GM15510 (cell line): ENCODE data around the gene RFX4.

Source experiments
- POLR2A ChIP-seq: IDR thresholded peaks from 3 replicates; pipeline ENCODE4 v1.6.1; 2011; ENCODE audit warnings: borderline replicate concordance; ENCODE audit not compliant: insufficient read length; ENCODE audit errors: extremely low read depth

The RFX4 gene

DNA sequence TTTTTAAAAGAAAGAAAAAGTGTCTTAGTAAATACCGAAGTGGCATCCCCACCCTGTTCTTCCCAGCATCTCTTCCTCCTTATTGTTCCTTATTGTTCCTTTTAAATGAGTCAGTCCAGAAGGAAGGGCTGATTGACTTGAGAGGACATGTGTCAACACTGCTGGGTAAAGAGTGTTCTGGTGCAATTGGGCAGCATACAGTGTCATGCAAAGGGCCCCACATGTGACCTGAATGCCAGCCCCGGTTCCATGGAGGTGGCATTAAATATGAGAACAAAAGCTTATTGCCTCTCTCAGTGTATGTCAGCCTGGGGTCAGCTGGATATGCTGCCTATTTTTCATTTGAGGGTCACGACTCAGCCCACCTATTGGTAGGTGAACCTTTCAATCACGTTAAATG lies 132.8 kb downstream of the RFX4 start:
- TF ChIP-seq POLR2A = no peak

DNA sequence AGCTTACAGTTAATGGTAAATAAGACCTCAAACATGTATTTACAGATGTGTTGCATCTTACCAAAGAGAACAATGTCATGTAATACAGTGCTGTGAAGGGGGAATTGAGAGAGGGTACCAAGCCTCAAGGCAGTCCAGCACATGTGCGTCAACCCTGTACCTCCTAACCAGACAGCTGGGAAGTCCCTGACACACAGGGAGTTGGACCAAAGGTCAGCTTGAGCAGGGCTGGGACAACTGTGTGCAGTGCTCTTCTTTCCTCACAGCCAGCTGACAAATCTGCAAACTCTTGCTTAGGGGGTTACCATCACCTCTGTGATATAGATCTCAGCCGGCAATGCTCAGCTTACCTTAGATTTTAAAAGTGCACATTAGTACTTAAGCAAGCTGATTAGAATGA lies 134.9 kb downstream of the RFX4 start:
- TF ChIP-seq POLR2A = no peak

DNA sequence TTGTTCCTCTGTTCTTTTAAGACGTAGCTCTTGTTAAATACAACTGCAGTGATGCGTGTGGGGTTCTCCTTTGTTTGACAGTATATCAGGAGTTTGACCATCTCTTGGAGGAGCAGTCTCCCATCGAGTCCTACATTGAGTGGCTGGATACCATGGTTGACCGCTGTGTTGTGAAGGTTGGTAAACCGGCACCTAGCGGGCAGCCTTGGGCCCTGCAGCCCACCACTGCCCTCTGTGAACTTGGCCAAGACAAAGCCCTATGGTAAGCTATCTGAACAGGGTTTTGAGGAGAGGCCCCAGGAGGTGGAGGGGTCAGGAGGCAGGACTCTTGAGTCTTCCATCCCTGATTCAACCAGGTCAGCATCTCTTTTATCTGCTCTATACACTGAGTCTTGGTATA lies 137.1 kb downstream of the RFX4 start:
- no peak for TF ChIP-seq POLR2A

DNA sequence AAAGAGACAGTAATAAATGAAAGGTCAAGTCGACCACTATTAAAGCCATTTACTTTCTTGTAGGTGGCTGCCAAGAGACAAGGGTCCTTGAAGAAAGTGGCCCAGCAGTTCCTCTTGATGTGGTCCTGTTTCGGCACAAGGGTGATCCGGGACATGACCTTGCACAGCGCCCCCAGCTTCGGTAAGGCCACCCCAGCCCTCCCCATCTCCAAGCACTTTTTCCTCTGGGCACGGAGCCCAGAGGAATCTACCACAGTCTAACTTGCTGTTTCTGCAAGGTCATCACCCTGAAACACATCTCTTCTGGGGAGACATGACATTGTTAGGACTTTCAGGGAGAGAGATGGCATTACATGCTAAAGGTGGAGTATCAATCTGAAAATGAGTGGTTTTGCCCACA lies 137.9 kb downstream of the RFX4 start:
- no peak for TF ChIP-seq POLR2A

DNA sequence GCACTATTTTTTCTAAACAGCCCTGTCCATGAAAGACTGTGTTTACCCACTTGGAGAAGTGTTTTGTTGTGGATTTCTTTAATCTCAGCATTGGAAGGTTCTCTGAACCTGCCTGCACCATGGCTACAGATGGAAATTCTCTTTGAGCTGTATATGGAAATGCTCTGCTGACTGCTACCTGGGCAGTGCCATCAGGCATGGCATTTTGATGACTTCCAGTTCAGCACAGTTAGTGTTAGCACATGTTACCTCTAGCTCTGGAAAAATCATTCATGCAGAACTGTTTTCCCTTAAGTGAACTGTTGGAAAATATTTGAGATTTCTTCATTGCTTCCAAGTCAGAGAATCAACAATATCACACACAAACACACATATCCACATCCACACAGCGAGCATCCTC lies 139.1 kb downstream of the RFX4 start:
- no peak for TF ChIP-seq POLR2A

DNA sequence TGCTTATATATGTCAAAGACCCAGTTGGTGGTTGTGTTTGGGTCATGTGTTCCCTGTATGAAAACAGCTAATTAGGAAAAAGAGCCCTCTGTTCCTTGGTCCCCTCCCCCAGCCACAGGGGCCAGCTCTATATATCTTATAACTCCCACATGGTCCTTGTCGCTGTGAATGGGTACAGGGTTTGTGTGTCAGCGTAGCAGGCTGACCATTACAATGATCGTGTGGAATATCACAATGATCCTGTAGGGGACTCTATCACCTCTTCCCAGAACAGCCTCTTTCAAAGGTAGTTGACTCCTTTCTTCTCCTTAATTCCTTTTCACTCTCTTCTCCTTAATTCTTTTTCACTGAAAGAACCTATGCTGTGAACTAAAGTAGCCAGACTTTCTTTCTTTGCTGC lies 140.0 kb downstream of the RFX4 start:
- no peak for TF ChIP-seq POLR2A

DNA sequence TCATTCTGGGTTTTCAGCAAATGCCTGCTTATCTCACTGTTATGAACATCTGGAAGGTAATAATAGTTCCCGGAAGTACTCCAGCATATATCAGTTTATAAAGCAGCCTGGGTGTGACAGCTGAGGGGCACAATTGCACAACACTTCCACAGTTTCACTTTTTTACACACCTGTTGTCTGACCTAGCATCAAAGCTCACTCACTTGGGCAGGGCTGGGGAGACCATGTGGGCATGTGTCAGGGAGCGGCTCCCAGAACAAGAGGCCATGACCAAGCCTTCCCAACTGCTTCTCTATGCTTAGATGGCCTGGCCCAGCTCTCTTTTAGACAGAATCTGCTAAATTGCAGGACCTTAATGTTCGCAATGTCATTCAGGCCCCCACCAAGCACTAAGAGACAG lies 140.6 kb downstream of the RFX4 start:
- TF ChIP-seq POLR2A = no peak

DNA sequence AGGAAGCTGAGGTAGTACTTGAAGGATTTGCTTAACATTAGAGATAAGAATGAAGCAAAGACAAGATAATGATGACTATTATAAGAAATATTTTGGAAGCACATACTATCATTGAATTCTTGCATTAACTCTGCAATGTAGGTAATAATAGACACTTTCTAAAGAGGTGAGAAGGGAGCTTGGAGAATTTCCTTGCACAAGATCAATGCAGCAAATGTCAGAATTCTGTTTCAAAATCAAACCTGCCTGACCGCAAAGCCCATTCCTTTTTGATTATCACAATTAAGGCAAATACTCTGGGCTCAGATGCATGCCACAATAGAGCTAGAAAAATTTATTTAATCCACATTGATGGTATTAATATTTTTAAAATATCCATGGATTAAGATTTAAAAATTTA lies 141.3 kb downstream of the RFX4 start:
- no peak for TF ChIP-seq POLR2A

DNA sequence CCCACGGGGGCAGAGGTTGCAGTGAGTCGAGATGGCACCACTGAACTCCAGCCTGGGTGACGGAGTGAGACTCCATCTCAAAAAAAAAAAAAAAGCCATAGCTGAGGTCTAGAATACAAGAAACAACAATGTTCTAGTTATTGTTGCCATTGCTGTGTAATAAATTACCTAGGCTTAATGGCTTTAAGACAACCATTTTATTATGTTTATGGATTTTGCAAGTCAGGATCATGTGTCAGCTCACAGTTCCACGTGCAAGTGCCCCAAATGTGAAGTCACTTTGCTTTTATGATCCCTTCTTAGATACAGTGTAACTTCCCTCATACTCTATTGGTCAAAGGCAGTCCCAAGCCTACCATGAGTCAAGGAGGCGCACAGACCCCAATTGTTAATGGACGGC lies 142.1 kb downstream of the RFX4 start:
- TF ChIP-seq POLR2A = no peak

DNA sequence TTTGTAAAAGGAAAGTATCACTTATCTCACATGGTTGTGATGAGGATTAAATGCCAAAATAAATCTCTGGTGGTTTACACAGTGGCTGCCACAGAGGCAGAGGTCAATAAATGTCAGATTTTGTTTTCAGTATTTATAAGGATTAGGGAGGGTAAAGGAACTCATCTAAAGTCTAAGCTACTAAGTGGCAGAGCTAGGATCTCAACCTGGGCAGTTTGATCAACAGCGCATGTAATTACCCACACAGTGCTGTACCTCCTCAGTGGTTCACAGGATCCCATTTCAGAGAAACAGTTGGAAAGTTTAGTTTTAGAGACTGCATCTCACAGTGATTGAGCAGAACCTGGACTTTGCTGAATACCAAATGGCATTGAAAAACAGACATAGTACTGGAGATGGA lies 146.8 kb downstream of the RFX4 start:
- no peak for TF ChIP-seq POLR2A

DNA sequence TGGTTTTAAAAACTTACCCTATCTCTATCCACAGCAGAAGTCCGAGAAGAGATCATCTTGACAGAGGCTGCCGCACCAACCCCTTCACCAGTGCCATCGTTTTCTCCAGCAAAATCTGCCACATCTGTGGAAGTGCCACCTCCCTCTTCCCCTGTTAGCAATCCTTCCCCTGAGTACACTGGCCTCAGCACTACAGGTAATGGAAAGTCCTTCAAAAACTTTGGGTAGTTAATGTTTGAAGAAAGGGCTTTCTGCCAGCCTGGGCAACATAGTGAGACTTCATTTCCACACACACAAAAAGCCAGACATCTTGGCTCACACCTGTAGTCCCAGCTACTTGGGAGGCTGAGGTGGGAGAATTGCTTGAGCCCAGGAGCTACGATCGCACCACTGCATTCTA lies 150.1 kb downstream of the RFX4 start:
- no peak for TF ChIP-seq POLR2A

DNA sequence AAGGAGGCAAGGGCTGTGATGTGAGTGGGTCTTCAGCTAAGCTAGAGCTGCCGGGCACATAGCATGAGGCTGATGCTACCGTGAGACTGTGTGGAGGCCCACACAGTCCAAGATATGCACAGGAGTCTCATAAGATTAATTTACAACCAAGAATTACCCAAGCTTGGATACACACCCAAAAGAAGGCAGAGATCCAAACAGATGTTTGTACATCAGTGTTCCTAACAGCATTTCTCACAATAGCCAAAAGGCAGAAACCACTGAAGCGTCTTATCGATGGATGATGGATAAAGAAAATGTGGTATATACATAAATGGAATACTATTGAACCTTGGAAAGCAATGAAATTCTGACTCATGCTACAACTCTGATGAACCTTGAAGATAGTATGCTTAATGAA lies 150.9 kb downstream of the RFX4 start:
- no peak for TF ChIP-seq POLR2A

DNA sequence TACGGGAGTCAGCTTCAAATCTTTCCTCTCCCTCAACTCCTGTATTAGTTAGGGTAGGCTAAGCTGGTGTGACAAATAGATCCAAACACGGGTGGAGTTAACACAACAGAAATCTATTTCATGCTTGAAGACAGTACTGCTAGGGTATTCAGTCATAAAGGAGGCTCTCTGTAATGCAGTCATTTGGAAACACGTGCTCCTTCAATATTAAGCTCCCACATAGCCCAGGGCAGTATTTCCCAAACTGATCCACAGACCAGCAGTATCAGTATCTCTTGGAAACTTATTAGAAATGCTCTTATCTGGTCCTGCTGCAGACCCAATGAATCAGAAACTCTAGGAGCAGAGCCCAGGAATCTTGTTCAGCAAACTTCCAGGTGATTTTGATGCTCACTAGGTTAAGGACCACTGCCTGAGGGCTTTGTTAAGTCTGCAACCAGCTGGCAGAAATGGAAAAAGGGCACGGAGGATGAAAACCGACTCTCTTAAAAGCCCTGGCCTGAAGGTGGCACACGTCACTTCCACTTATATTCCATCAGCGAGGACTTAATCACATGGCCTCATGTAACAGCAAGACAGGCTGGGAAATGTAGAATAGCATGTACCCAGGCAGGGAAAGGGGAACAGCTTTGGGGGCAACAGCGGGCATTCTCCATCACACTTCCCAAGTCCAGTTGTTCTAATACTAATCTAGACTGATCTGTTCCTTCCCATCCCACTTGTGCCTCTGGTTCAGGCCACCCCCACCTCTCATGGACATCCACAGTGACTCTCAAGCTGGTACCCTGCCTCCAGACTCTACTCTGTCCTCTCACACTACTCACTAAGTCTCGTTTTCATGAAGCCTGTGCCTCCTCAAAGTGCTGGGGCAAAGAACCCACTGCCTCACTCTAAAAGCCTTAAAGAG lies 153.5 kb downstream of the RFX4 start:
- TF ChIP-seq POLR2A = no peak

DNA sequence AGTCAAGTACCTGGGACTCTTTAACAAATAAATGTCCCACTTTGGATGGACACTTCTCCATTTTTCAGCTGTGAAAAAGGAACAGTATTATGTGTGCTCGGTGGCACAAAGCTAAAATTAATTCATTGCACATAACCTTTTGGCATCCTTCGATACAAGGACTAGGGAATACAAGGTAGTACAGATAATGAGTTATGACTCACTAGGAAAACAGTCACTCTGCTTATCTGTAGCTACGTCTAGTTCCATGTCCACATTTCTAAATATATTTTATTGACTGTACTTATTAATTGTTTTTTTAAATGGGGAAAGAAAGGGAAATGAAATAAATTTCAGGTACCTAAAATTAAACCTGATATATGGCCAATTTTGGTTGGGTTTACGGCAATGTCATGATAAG lies 156.5 kb downstream of the RFX4 start:
- TF ChIP-seq POLR2A = no peak

DNA sequence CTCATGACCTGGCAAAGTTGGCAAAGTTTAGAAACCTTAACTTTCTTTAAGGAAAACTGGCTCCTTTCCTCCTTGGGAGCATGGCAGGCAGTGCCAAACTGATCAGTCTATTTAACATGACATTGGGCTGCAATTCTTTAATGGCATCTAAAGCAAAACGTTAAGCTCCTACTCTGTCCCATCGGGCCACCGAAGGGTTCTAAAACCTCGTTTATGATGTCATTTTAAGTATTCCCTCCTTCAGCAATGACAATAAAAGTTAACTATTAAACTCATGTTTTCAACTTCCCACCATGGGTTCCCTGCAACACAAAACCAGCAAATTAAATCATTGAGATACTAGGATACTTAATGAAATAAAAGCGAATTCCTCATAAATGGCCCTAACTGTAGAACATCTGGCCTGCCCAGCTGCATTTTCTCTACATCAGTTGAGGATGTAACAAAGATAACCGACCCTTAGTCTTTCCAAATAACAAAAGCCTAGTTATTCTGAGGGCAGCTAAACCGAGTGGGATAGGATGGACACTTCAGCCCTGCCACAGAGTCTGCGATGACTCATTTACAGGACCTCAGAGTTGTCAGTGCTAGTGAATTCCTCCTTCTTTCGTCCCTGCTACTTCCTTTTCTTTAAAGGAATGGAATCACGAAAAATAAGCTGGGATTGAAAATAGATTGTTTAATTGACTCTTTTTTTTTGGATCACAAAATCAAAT lies 157.2 kb downstream of the RFX4 start:
- TF ChIP-seq POLR2A = no peak

DNA sequence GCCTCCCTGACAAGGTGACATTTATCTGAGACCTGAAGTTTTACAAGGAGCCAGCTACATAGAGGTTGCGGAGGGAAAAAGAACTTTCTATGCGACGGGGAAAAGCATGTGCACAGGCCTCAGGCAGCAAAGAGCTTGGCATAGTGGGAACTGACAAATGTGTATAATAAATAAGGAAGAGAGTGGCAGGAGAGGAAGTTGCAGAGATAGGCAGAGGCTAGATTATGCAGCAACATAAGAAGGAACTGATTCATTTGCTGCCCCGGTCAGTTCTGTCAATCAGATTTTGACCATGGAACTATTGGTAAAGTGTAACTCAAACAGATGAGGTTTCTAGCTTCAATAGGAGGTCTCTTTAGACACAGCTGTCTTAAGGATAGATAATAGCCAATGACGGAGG lies 158.0 kb downstream of the RFX4 start:
- no peak for TF ChIP-seq POLR2A
